ENCODE measurements around the gene PDK2.

GRCh38 chr17:50051606-50052005, 43.5 kb upstream of the PDK2 start:
- no peak for TF ChIP-seq CTCF (conservative IDR thresholded peaks at IDR 0.05; ENCODE audit: low read depth, low read length)
- TF ChIP-seq EZH2 (IDR thresholded peaks at IDR 0.05; ENCODE audit: borderline replicate concordance, low read depth, low read length, poor library complexity, severe bottlenecking), result no peak

Data from A673 (cell line).